22Rv1 (cell line): ENCODE measurements around the gene RAD52.

ENCODE experiments used
- H3K27ac ChIP-seq: fragments of 450-650 bp; 2 replicates; pipeline ENCODE4 v1.5.1; 2017
- ZFX ChIP-seq: fragments of 450-650 bp; IDR thresholded peaks from 2 replicates; pipeline ENCODE4 v1.6.1; 2017; ENCODE audit warnings: antibody characterized with exemption, borderline replicate concordance
- TF ChIP-seq, protein P1 (sequence below): fragments of 450-650 bp; IDR thresholded peaks from 2 replicates; pipeline ENCODE4 v1.5.1; 2017; ENCODE audit warnings: mild to moderate bottlenecking

RAD52 gene

DNA sequence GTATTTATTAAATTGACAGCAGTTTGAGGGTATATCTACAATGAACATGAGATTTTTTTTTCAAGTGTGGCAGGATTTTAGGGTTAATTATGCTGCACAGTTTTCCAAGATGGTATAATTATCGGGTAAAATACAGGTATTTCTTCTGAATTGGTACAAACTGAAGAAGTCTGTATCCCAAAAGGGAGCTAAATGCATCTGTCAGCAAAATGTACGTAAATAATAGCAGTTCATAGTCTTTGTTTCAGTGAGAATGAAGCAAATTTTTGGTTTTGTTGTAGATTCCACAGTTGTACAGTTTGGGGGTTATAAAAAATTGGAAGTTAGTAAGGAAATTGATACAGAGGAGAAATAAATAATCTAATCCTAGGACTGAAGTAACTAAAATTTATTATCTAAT lies 63.3 kb downstream of the RAD52 start:
- TF ChIP-seq ZFX = no peak
- TF ChIP-seq, protein P1, sequence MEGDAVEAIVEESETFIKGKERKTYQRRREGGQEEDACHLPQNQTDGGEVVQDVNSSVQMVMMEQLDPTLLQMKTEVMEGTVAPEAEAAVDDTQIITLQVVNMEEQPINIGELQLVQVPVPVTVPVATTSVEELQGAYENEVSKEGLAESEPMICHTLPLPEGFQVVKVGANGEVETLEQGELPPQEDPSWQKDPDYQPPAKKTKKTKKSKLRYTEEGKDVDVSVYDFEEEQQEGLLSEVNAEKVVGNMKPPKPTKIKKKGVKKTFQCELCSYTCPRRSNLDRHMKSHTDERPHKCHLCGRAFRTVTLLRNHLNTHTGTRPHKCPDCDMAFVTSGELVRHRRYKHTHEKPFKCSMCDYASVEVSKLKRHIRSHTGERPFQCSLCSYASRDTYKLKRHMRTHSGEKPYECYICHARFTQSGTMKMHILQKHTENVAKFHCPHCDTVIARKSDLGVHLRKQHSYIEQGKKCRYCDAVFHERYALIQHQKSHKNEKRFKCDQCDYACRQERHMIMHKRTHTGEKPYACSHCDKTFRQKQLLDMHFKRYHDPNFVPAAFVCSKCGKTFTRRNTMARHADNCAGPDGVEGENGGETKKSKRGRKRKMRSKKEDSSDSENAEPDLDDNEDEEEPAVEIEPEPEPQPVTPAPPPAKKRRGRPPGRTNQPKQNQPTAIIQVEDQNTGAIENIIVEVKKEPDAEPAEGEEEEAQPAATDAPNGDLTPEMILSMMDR = no peak
- H3K27ac ChIP-seq = no peak overlapping the region

- TF ChIP-seq, protein P1 = no peak
- no peak for TF ChIP-seq ZFX
- H3K27ac ChIP-seq = no peak overlapping the region
Observed at GRCh38 chr12:885701-886100, 63.8 kb downstream of the RAD52 start.

DNA sequence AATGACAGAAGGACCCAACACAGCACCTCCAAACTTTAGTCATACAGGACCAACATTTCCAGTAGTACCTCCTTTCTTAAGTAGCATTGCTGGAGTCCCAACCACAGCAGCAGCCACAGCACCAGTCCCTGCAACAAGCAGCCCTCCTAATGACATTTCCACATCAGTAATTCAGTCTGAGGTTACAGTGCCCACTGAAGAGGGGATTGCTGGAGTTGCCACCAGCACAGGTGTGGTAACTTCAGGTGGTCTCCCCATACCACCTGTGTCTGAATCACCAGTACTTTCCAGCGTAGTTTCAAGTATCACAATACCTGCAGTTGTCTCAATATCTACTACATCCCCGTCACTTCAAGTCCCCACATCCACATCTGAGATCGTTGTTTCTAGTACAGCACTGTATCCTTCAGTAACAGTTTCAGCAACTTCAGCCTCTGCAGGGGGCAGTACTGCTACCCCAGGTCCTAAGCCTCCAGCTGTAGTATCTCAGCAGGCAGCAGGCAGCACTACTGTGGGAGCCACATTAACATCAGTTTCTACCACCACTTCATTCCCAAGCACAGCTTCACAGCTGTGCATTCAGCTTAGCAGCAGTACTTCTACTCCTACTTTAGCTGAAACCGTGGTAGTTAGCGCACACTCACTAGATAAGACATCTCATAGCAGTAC lies 64.6 kb downstream of the RAD52 start:
- TF ChIP-seq, protein P1 = no peak
- no peak for TF ChIP-seq ZFX
- H3K27ac ChIP-seq = no peak overlapping the region

DNA sequence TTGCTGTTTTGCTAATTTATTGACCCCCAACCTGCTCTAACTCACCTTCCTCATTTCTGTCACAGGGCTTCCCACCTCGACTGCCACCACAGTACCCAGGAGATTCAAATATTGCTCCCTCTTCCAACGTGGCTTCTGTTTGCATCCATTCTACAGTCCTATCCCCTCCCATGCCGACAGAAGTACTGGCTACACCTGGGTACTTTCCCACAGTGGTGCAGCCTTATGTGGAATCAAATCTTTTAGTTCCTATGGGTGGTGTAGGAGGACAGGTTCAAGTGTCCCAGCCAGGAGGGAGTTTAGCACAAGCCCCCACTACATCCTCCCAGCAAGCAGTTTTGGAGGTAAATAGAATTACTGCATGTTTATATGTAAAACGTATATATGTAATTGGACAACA lies 68.8 kb downstream of the RAD52 start:
- no peak overlapping the region for H3K27ac ChIP-seq
- TF ChIP-seq ZFX = no peak
- TF ChIP-seq, protein P1 = no peak

- H3K27ac ChIP-seq = no peak overlapping the region
- TF ChIP-seq ZFX = no peak
- TF ChIP-seq, protein P1 = no peak
Observed at GRCh38 chr12:879641-880040, 69.9 kb downstream of the RAD52 start.

- no peak for TF ChIP-seq ZFX
- no peak overlapping the region for H3K27ac ChIP-seq
Observed at GRCh38 chr12:873954-874353, 75.5 kb downstream of the RAD52 start.

DNA sequence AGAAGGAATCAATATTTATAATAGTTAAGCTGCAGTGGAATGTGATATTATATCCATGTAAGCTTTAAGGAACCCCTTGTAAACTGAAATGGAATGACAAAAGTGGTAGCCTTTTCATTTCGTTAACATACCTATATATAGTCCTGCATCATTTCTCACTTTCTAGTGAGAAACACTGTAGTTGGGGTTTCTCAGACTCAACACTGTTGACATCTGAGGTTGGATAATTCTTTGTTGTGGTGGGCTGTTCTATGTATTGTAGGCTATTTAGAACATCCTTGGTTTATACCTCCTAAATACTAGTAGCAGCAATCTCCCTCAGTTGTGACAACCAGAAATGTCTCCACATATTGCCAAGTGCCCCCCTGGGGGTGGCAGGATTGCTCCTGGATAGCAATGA lies 79.1 kb downstream of the RAD52 start:
- TF ChIP-seq, protein P1 = no peak
- H3K27ac ChIP-seq = no peak overlapping the region

DNA sequence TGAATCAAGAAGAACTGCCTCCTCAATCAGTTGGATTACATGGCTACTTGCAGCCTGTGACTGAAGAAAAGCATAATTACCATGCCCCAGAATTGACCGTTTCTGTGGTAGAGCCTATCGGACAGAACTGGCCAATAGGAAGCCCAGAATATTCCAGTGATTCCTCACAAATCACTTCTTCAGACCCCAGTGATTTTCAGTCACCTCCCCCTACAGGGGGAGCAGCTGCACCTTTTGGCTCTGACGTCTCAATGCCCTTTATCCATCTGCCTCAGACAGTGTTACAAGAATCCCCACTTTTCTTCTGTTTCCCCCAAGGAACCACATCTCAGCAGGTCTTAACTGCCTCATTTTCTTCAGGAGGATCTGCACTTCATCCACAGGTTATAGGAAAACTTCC lies 80.8 kb downstream of the RAD52 start:
- H3K27ac ChIP-seq = no peak overlapping the region
- TF ChIP-seq, protein P1 = 0 out of 2 replicates have a peak, but pooled peaks have one; percentile 12
- TF ChIP-seq ZFX = no peak
